ENCODE data around the gene DTX2.
"Not testable (repeated sequence)": the region's sequence is repeated elsewhere in the genome, so short reads cannot be mapped to it uniquely, and the experiment has no call there.

DNA sequence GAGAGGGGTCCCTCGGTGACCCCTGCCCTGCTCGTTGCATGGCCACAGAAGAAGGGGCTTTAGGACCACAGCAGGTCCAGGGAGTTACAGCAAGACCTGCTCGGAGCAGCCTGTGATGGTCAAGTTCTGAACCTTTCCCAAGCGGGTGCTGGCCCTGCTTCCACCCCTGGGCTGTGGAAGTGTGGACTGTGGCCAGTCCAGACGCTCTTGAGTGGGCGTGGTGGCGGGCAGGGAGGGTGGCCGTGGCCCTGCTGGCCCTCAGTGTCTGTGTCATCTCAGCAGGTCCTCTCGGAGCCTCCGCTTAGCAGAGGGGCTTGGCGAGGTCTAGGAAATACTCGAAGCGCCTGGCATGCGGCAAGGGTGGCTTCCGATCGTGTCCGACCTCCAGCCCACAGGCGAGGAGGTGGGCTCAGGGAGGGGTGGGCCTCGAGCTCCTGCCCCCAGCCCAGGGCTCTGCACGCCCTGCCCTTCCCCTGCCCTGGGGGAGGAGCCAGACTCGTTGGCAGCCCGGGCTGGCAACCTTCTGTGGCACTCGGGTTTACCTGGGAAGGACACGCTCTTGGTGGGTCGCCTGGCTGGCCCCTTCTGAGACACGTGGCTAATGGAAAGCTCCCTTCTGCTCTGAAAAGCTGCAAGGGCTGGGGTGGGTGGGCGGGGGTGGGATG, 36.5 kb downstream of the DTX2 start:
- TF ChIP-seq, protein P1, sequence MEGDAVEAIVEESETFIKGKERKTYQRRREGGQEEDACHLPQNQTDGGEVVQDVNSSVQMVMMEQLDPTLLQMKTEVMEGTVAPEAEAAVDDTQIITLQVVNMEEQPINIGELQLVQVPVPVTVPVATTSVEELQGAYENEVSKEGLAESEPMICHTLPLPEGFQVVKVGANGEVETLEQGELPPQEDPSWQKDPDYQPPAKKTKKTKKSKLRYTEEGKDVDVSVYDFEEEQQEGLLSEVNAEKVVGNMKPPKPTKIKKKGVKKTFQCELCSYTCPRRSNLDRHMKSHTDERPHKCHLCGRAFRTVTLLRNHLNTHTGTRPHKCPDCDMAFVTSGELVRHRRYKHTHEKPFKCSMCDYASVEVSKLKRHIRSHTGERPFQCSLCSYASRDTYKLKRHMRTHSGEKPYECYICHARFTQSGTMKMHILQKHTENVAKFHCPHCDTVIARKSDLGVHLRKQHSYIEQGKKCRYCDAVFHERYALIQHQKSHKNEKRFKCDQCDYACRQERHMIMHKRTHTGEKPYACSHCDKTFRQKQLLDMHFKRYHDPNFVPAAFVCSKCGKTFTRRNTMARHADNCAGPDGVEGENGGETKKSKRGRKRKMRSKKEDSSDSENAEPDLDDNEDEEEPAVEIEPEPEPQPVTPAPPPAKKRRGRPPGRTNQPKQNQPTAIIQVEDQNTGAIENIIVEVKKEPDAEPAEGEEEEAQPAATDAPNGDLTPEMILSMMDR (conservative IDR thresholded peaks at IDR 0.05 in 1 of 2, IDR thresholded peaks at IDR 0.05 in 1 of 2; ENCODE audit: extremely low read depth in 1 of 2, insufficient read depth in 1 of 2, low read depth in 1 of 2, low read length in 2 of 2) = not testable (repeated sequence)
- TF ChIP-seq EZH2 (IDR thresholded peaks at IDR 0.05; ENCODE audit: borderline replicate concordance, low read length) = not testable (repeated sequence)

All from mammary epithelial cell (primary cell).